NCI-H1092 (cell line): Measurements from ENCODE around the gene NCBP3.
"Not testable (repeated sequence)": the region's sequence is repeated elsewhere in the genome, so short reads cannot be mapped to it uniquely, and the experiment has no call there.

Experiments
- DNase-seq: peaks from one replicate; lab custom pipeline; 2025; lab: John Stamatoyannopoulos, UW

NCBP3 gene

GRCh38 chr17:3880983-3881382 lies 34.9 kb upstream of the NCBP3 start:
- no peak for DNase-seq

- DNase-seq, result no peak
These were observed 33.8 kb upstream of the NCBP3 start for GRCh38 chr17:3879591-3880417.

GRCh38 chr17:3879186-3879585 lies 33.1 kb upstream of the NCBP3 start:
- DNase-seq, result peak; percentile 61

- DNase-seq, result no peak
These were observed 31.2 kb upstream of the NCBP3 start for GRCh38 chr17:3877220-3877619.

GRCh38 chr17:3875317-3875716 lies 29.3 kb upstream of the NCBP3 start:
- DNase-seq, result no peak

GRCh38 chr17:3873862-3874261 lies 27.8 kb upstream of the NCBP3 start:
- no peak for DNase-seq

GRCh38 chr17:3870871-3871306 lies 24.8 kb upstream of the NCBP3 start:
- no peak for DNase-seq

- DNase-seq, result no peak
These were observed 21.6 kb upstream of the NCBP3 start for GRCh38 chr17:3867606-3868005.

GRCh38 chr17:3867106-3867505 lies 21.1 kb upstream of the NCBP3 start:
- no peak for DNase-seq

GRCh38 chr17:3866276-3866675 lies 20.2 kb upstream of the NCBP3 start:
- no peak for DNase-seq

- DNase-seq, result no peak
These were observed 19.1 kb upstream of the NCBP3 start for GRCh38 chr17:3865176-3865575.

- no peak for DNase-seq
These were observed 18.5 kb upstream of the NCBP3 start for GRCh38 chr17:3864534-3864933.

GRCh38 chr17:3861761-3862681 lies 16.0 kb upstream of the NCBP3 start:
- DNase-seq, result no peak

- no peak for DNase-seq
These were observed 15.1 kb upstream of the NCBP3 start for GRCh38 chr17:3860939-3861700.

- no peak for DNase-seq
These were observed 13.9 kb upstream of the NCBP3 start for GRCh38 chr17:3859940-3860339.

- DNase-seq, result no peak
These were observed 11.4 kb upstream of the NCBP3 start for GRCh38 chr17:3857261-3858105.

GRCh38 chr17:3854204-3854603 lies 8.2 kb upstream of the NCBP3 start:
- DNase-seq, result not testable (repeated sequence)

GRCh38 chr17:3852561-3852960 lies 6.5 kb upstream of the NCBP3 start:
- DNase-seq, result no peak

GRCh38 chr17:3851461-3852100 lies 5.5 kb upstream of the NCBP3 start:
- no peak for DNase-seq

- no peak for DNase-seq
These were observed 2.3 kb upstream of the NCBP3 start for GRCh38 chr17:3848229-3848835.
